BJ (cell line): ENCODE results near the gene OOEP. TPM values are rescaled to one million over a fixed set of nuclear protein-coding genes. Genes with fewer than 3 reads are reported as not detected.
"Not testable (repeated sequence)": the region's sequence is repeated elsewhere in the genome, so short reads cannot be mapped to it uniquely, and the experiment has no call there.

ENCODE experiments used
- CTCF ChIA-PET: fragments of 350-600 bp; formaldehyde crosslinking; extraction: SDS; loops from one replicate; lab custom pipeline; 2021; ENCODE audit warnings: antibody characterized with exemption, inconsistent platforms; lab: Yijun Ruan, JAX
- POLR2A ChIA-PET: fragments of 300-600 bp; sonication (Branson Sonifier 250); formaldehyde crosslinking; extraction: SDS; loops from one replicate; lab custom pipeline; 2021; ENCODE audit warnings: antibody characterized with exemption; lab: Charles Lee
- DNase-seq: peaks from one replicate; pipeline ENCODE4 v3.0.0-alpha.2; 2011; ENCODE audit warnings: low read depth
- H3K27me3 ChIP-seq: 2 replicates; pipeline ENCODE4 v1.6.0; 2011; ENCODE audit warnings: low read length; ENCODE audit not compliant: control insufficient read depth, insufficient read depth
- H3K36me3 ChIP-seq: 2 replicates; pipeline ENCODE4 v1.5.1; 2011; ENCODE audit warnings: low read length; ENCODE audit not compliant: control insufficient read depth, insufficient read depth
- H3K4me3 ChIP-seq: 2 replicates; pipeline ENCODE4 v1.5.1; 2011; ENCODE audit warnings: low read depth, mild to moderate bottlenecking, control low read depth, low read length
- polyA plus RNA-seq: library from polyadenylated mRNA; depleted of rRNA; stranded (reverse); fragments of >200 nt; gene quantifications from 2 replicates; pipeline ENCODE4 v1.2.3, GENCODE V29; 2011
- TF ChIP-seq, protein P1 (sequence below): IDR thresholded peaks from 2 replicates; pipeline ENCODE4 v1.5.1; 2011; ENCODE audit warnings: low read depth, mild to moderate bottlenecking, control low read depth, inconsistent platforms, low read length, moderate library complexity; ENCODE audit not compliant: insufficient read depth

Gene OOEP
- polyA plus RNA-seq, 1 experiment: not detected

DNA sequence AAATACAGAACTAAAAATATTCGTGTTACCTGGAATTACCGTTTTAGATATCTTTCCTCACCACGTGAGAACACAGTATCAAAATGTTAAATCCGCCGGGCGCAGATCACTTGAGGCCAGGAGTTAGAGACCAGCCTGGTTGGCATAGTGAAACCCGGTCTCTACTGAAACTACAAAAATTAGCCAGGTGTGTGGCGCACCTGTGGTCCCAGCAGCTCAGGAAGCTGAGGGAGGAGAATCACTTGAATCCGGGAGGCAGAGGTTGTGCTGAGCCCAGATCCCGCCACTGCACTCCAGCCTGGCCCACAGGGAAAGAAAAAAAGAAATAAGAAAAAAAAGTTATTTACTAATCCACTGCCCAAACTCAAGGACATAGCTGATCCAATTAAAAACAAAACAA is 20.2 kb upstream of the OOEP start:
- H3K27me3 ChIP-seq: no peaks in the 10 kb centered on the region
- DNase-seq: no peak
- H3K4me3 ChIP-seq: no peak overlapping the region
- H3K36me3 ChIP-seq: no peaks in the 10 kb centered on the region
- POLR2A ChIA-PET: no interaction called here
- CTCF ChIA-PET: interaction anchor here (2.0 kb wide), 1 partner anchor 63 kb away, joined by 8 read pairs; no protein-coding TSS in a partner anchor
- TF ChIP-seq, protein P1, sequence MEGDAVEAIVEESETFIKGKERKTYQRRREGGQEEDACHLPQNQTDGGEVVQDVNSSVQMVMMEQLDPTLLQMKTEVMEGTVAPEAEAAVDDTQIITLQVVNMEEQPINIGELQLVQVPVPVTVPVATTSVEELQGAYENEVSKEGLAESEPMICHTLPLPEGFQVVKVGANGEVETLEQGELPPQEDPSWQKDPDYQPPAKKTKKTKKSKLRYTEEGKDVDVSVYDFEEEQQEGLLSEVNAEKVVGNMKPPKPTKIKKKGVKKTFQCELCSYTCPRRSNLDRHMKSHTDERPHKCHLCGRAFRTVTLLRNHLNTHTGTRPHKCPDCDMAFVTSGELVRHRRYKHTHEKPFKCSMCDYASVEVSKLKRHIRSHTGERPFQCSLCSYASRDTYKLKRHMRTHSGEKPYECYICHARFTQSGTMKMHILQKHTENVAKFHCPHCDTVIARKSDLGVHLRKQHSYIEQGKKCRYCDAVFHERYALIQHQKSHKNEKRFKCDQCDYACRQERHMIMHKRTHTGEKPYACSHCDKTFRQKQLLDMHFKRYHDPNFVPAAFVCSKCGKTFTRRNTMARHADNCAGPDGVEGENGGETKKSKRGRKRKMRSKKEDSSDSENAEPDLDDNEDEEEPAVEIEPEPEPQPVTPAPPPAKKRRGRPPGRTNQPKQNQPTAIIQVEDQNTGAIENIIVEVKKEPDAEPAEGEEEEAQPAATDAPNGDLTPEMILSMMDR: no peak

DNA sequence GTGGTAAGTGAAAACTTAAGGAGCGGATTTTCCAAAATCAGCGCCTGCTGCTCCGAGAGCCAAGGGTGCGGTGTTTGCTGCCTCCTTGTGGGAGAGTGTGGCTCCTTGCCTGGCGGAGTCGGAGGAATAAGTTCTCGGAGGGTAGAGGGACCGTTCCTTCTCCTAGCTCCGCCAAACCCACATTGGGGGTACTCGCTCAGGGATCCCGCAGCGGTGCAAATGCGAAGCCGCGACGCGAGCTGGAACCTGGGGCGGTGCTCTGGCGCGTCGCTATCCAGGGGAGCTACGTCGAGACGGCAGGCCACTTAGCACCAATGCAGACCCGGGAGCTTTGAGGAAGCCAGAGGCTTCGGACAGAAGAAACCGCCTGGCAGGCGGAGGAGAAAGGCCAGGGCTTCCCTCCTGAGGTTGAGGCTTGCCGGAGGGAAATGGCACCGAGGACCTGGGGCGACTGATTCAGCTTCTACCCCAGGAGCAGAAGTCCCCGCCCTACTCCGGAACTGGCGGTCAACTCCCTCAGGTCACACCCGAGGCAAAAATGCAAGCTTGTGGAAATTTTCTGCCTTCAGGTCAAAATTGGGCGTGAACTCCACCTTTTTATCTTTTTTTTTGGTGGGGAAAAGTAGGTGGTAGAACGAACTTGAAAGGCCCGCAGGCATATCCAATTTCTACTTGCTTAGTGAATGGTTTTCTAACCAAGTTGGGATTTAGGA is 19.3 kb upstream of the OOEP start:
- Histone ChIP-seq H3K27me3 (no peaks in the 10 kb centered on the region), H3K4me3 (peak overlapping the region; percentile 44), H3K36me3 (no peaks in the 10 kb centered on the region)
- ChIA-PET CTCF (interaction anchor here (0.7 to 2.0 kb wide), 13 partner anchors 9 to 104 kb away, joined by 3 to 18 read pairs (median 6); partner anchors contain the start of gene OOEP), POLR2A (no interaction called here)
- peak; percentile 15 for DNase-seq
- TF ChIP-seq, protein P1: peak; percentile 85

DNA sequence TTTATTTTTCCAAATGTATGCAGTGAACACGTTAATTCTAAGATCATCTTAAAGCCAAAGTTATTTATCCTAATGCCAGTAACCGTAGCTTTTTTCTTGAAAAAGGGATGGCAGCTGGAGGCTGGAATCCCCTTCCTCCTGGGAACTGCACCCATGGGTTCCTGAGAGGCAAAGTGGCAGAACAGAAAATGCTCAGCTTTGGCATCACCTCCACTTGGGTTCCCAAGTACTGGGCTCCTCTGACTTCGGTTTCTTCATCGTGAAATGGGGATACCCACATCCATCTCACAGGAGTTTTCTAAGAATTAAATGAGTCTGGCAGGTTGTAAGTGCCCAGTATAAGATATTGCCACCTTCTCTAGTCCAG is 18.7 kb upstream of the OOEP start:
- CTCF ChIA-PET: interaction anchor here (0.7 to 2.0 kb wide), 13 partner anchors 8 to 103 kb away, joined by 3 to 18 read pairs (median 6); partner anchors contain the start of gene OOEP
- no peaks in the 10 kb centered on the region for H3K27me3 ChIP-seq
- no peak for DNase-seq
- peak overlapping the region; percentile 44 for H3K4me3 ChIP-seq
- TF ChIP-seq, protein P1: no peak
- no peaks in the 10 kb centered on the region for H3K36me3 ChIP-seq
- POLR2A ChIA-PET: no interaction called here

DNA sequence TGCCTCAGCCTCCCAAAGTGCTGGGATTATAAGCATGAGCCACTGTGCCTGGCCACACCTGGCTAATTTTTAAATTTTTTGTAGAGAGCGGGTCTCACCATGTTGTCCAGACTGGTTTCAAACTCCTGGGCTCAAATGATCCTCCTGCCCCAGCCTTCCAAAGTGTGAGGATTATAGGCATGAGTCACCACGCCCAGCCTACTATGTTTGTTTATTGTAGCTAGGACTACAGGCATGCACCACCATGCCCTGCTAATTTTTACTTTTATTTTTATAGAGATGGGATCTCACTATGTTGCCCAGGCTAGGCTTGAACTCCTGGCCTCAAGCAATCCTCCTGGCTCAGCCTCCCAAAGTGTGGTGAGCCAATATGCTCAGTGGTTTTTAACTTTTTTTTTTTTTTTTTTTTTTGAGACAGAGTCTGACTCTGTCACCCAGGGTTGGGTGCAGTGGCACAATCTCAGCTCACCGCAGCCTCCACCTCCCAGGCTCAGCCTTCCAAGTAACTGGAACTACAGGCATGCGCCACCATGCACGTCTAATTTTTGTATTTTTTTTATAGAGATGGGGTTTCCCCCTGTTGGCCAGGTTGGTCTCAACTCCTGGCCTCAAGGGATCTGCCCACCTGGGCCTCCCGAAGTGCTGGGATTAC is 12.9 kb upstream of the OOEP start:
- no peak for DNase-seq
- Histone ChIP-seq H3K4me3 (no peak overlapping the region), H3K36me3 (no peaks in the 10 kb centered on the region), H3K27me3 (no peaks in the 10 kb centered on the region)
- TF ChIP-seq, protein P1: no peak
- ChIA-PET POLR2A (no interaction called here), CTCF (no interaction called here)

DNA sequence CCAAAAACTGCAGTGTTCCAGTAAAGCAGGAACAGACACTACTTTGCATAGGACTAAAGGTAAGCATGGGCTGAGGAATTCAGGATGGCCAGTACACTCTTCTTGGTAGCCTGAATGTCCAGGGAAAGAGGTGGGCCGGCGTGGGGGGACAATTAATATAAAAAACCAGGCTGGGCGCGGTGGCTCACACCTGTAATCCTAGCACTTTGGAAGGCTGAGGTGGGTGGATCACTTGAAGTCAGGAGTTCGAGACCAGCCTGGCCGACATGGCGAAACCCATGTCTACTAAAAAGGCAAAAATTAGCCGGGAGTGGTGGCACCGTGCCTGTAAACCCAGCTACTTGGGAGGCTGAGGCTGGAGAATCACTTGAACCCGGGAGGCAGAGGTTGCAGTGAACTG is 11.8 kb upstream of the OOEP start:
- DNase-seq, H3K36me3 ChIP-seq, H3K27me3 ChIP-seq, CTCF ChIA-PET, H3K4me3 ChIP-seq, POLR2A ChIA-PET: not testable (repeated sequence)
